HEK293 (cell line): ENCODE results near the gene NOL9.

Experiments used
- CTCF ChIA-PET: fragments of 350-600 bp; formaldehyde crosslinking; extraction: SDS; loops from one replicate; lab custom pipeline; 2021; ENCODE audit warnings: antibody characterized with exemption; lab: Yijun Ruan, JAX
- POLR2A ChIA-PET: fragments of 300-600 bp; formaldehyde crosslinking; extraction: SDS; loops from one replicate; lab custom pipeline; 2020; ENCODE audit warnings: antibody characterized with exemption, inconsistent platforms; lab: Yijun Ruan, JAX
- H3K27ac ChIP-seq: fragments of 200-500 bp; sonication (Bioruptor generic); 2 replicates; pipeline ENCODE4 v1.5.1; 2014; ENCODE audit warnings: low read depth, low read length, control low read depth, inconsistent platforms; ENCODE audit errors: extremely low read depth
- H3K36me3 ChIP-seq, 2 experiments: fragments of 200-500 bp in 1 of 2; sonication (Bioruptor generic) in 1 of 2; 1 replicate in 1 of 2; 2 replicates in 1 of 2; pipeline ENCODE4 v1.5.1; 2014 to 2017; ENCODE audit warnings: inconsistent platforms in 2 of 2, low read length in 2 of 2; ENCODE audit not compliant: control insufficient read depth in 2 of 2, insufficient read depth in 1 of 2
- H3K4me1 ChIP-seq: fragments of 200-500 bp; sonication (Bioruptor generic); 2 replicates; pipeline ENCODE4 v1.5.1; 2014; ENCODE audit warnings: mild to moderate bottlenecking, low read length, inconsistent platforms; ENCODE audit not compliant: control insufficient read depth, insufficient read depth
- H3K4me3 ChIP-seq: 2 replicates; pipeline ENCODE4 v1.5.1; 2011; ENCODE audit warnings: low read depth, mild to moderate bottlenecking, control low read depth, low read length, moderate library complexity
- H3K9me3 ChIP-seq: fragments of 200-500 bp; sonication (Bioruptor generic); 2 replicates; pipeline ENCODE4 v1.5.1; 2014; ENCODE audit warnings: low read depth, low read length, inconsistent platforms; ENCODE audit not compliant: control insufficient read depth, insufficient read depth
- INSM2 ChIP-seq: fragments of 450-650 bp; formaldehyde crosslinking; IDR thresholded peaks from 2 replicates; pipeline ENCODE4 v1.5.1; 2016; ENCODE audit warnings: missing biosample characterization, missing genetic modification characterization
- KLF7 ChIP-seq: fragments of 450-650 bp; formaldehyde crosslinking; IDR thresholded peaks from 2 replicates; pipeline ENCODE4 v1.5.1; 2016; ENCODE audit warnings: missing biosample characterization, missing genetic modification characterization, borderline replicate concordance
- MEIS1 ChIP-seq: sonication (generic); formaldehyde crosslinking; IDR thresholded peaks from 2 replicates; pipeline ENCODE4 v1.8.1; 2022; ENCODE audit warnings: missing genetic modification reagents, mild to moderate bottlenecking, borderline replicate concordance
- PATZ1 ChIP-seq: fragments of 450-650 bp; formaldehyde crosslinking; IDR thresholded peaks from 2 replicates; pipeline ENCODE4 v1.5.1; 2016; ENCODE audit warnings: missing biosample characterization, missing genetic modification characterization
- SCRT2 ChIP-seq: fragments of 450-650 bp; formaldehyde crosslinking; IDR thresholded peaks from 2 replicates; pipeline ENCODE4 v1.5.1; 2016; ENCODE audit warnings: missing biosample characterization, missing genetic modification characterization
- YY2 ChIP-seq: fragments of 450-650 bp; formaldehyde crosslinking; IDR thresholded peaks from 2 replicates; pipeline ENCODE4 v1.5.1; 2016; ENCODE audit warnings: missing biosample characterization, missing genetic modification characterization
- ZEB2 ChIP-seq: fragments of 450-650 bp; formaldehyde crosslinking; IDR thresholded peaks from 2 replicates; pipeline ENCODE4 v1.5.1; 2016; ENCODE audit warnings: missing biosample characterization, missing genetic modification characterization
- ZFHX2 ChIP-seq: fragments of 450-650 bp; formaldehyde crosslinking; conservative IDR thresholded peaks from 2 replicates; pipeline ENCODE4 v1.5.1; 2016; ENCODE audit warnings: missing biosample characterization, missing genetic modification characterization
- ZNF10 ChIP-seq: fragments of 450-650 bp; formaldehyde crosslinking; IDR thresholded peaks from 2 replicates; pipeline ENCODE4 v1.5.1; 2017; ENCODE audit warnings: missing biosample characterization, missing genetic modification characterization
- ZNF169 ChIP-seq: fragments of 450-650 bp; formaldehyde crosslinking; IDR thresholded peaks from 2 replicates; pipeline ENCODE4 v1.5.1; 2016; ENCODE audit warnings: missing biosample characterization, missing genetic modification characterization
- ZNF202 ChIP-seq: fragments of 450-650 bp; formaldehyde crosslinking; IDR thresholded peaks from 2 replicates; pipeline ENCODE4 v1.5.1; 2016; ENCODE audit warnings: missing biosample characterization, missing genetic modification characterization, borderline replicate concordance
- ZNF341 ChIP-seq: fragments of 450-650 bp; formaldehyde crosslinking; IDR thresholded peaks from 2 replicates; pipeline ENCODE4; 2016; ENCODE audit warnings: low read depth, missing biosample characterization, missing genetic modification characterization
- ZNF404 ChIP-seq: fragments of 450-650 bp; formaldehyde crosslinking; IDR thresholded peaks from 2 replicates; pipeline ENCODE4 v1.5.1; 2017; ENCODE audit warnings: missing biosample characterization, missing genetic modification characterization
- ZNF423 ChIP-seq: fragments of 450-650 bp; formaldehyde crosslinking; IDR thresholded peaks from 2 replicates; pipeline ENCODE4 v1.5.1; 2016; ENCODE audit warnings: missing biosample characterization, missing genetic modification characterization
- ZNF501 ChIP-seq: fragments of 450-650 bp; formaldehyde crosslinking; IDR thresholded peaks from 2 replicates; pipeline ENCODE4 v1.5.1; 2016; ENCODE audit warnings: missing biosample characterization, missing genetic modification characterization
- ZNF521 ChIP-seq: fragments of 450-650 bp; formaldehyde crosslinking; IDR thresholded peaks from 2 replicates; pipeline ENCODE4 v1.5.1; 2017; ENCODE audit warnings: missing biosample characterization, mild to moderate bottlenecking, missing genetic modification characterization
- ZNF530 ChIP-seq: fragments of 450-650 bp; formaldehyde crosslinking; IDR thresholded peaks from 2 replicates; pipeline ENCODE4 v1.5.1; 2016; ENCODE audit warnings: low read depth, missing biosample characterization, missing genetic modification characterization
- ZNF600 ChIP-seq: fragments of 450-650 bp; formaldehyde crosslinking; IDR thresholded peaks from 2 replicates; pipeline ENCODE4 v1.5.1; 2016; ENCODE audit warnings: missing biosample characterization, missing genetic modification characterization
- ZNF621 ChIP-seq: fragments of 450-650 bp; formaldehyde crosslinking; IDR thresholded peaks from 2 replicates; pipeline ENCODE4 v1.5.1; 2017; ENCODE audit warnings: missing biosample characterization, missing genetic modification characterization
- ZNF626 ChIP-seq: fragments of 450-650 bp; sonication (Bioruptor Pico); formaldehyde crosslinking; IDR thresholded peaks from 2 replicates; pipeline ENCODE4 v1.5.1; 2018; ENCODE audit warnings: missing biosample characterization, missing genetic modification characterization, inconsistent platforms
- ZNF791 ChIP-seq: fragments of 450-650 bp; formaldehyde crosslinking; IDR thresholded peaks from 2 replicates; pipeline ENCODE4 v1.5.1; 2016; ENCODE audit warnings: missing biosample characterization, missing genetic modification characterization
- ZNF837 ChIP-seq: fragments of 450-650 bp; formaldehyde crosslinking; IDR thresholded peaks from 2 replicates; pipeline ENCODE4 v1.5.1; 2016; ENCODE audit warnings: missing biosample characterization, missing genetic modification characterization
- TF ChIP-seq, protein P1 (sequence below): fragments of 450-650 bp; formaldehyde crosslinking; IDR thresholded peaks from 2 replicates; pipeline ENCODE4 v1.5.1; 2017; ENCODE audit warnings: missing biosample characterization, missing genetic modification characterization
- TF ChIP-seq, protein P2 (sequence below): fragments of 450-650 bp; formaldehyde crosslinking; IDR thresholded peaks from 2 replicates; pipeline ENCODE4 v1.5.1; 2016; ENCODE audit warnings: missing biosample characterization, missing genetic modification characterization
- TF ChIP-seq, protein P3 (sequence below): fragments of 450-650 bp; formaldehyde crosslinking; IDR thresholded peaks from 2 replicates; pipeline ENCODE4 v1.5.1; 2017; ENCODE audit warnings: missing biosample characterization, missing genetic modification characterization
- TF ChIP-seq, protein P4 (sequence below): fragments of 450-650 bp; formaldehyde crosslinking; IDR thresholded peaks from 2 replicates; pipeline ENCODE4 v1.5.1; 2016; ENCODE audit warnings: missing biosample characterization, missing genetic modification characterization

The NOL9 gene

GRCh38 chr1:6601923-6602668, 47.8 kb upstream of the NOL9 start (continued):
- TF ChIP-seq ZNF530 (tag by site-specific recombination) (no peak), ZNF169 (tag by site-specific recombination) (peak; percentile 24; the same call in 1 of the 2 replicates), INSM2 (tag by site-specific recombination) (peak; percentile 32; the same call in 1 of the 2 replicates), ZEB2 (peak; percentile 33; the same call in 1 of the 2 replicates), ZNF521 (tag by site-specific recombination) (no peak), PATZ1 (tag by site-specific recombination) (0 out of 2 replicates have a peak, but pooled peaks have one; percentile 11), ZNF501 (tag by site-specific recombination) (peak; percentile 79), ZNF404 (no peak), SCRT2 (tag by site-specific recombination) (peak; percentile 69), YY2 (tag by site-specific recombination) (peak; percentile 49; the same call in 1 of the 2 replicates), ZNF341 (tag by site-specific recombination) (0 out of 2 replicates have a peak, but pooled peaks have one; percentile 12), ZNF10 (tag by site-specific recombination) (peak; percentile 60; the same call in 1 of the 2 replicates), ZNF423 (no peak)
- TF ChIP-seq, protein P1, sequence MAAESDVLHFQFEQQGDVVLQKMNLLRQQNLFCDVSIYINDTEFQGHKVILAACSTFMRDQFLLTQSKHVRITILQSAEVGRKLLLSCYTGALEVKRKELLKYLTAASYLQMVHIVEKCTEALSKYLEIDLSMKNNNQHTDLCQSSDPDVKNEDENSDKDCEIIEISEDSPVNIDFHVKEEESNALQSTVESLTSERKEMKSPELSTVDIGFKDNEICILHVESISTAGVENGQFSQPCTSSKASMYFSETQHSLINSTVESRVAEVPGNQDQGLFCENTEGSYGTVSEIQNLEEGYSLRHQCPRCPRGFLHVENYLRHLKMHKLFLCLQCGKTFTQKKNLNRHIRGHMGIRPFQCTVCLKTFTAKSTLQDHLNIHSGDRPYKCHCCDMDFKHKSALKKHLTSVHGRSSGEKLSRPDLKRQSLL (tag by site-specific recombination), result no peak

DNA sequence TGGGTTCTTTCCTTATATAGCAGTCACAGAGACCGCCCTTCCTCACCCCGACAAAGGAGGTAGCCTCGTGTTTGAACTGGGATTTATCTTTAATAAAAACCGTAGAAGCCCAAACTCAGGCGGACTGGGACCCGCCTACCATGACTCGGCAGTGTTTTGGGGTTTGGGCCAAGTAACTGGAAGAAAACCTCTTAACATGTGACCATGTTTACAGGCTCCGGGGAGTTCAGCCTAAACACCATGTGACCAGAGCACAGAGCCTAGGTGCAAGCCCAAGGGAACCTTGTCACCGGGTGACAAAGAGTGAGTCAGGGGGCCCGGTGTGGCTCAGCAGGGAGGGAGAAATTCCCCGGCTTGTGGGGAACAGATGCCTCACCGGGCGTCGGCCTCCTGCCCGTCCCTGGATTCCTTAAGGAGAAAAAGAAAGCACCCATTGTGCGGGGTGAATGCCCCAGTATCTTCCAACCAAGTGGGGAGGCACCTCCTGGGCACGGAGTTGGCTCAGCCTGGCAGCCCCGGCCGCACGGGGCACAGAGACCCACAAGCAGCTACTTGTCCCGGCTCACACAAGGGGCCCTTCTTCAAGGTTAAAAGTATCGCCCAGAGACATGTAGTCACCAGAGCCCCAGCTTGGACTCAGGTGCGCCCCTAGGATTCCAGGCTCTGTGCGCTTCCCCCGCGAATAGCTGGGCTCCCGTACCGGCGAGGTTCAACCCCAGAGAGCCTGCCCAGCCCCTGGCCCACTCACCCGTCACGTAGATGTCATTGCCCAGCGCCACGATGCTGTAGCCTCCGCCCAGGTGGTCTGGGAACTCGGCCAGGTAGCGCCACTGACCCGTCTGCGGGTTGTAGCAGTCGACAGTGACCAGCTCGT, 47.0 kb upstream of the NOL9 start:
- Histone ChIP-seq H3K9me3 (no peaks in the 10 kb centered on the region), H3K4me1 (no peaks in the 10 kb centered on the region), H3K27ac (peak overlapping the region; percentile 82; the same call in 1 of the 2 replicates), H3K36me3 (peaks cover 0 to 40% of the 10 kb centered on the region in 2 experiments; a peak in 2 of 3 replicates), H3K4me3 (peak overlapping the region; percentile 58)
- ChIA-PET CTCF (interaction anchor here (1.4 to 1.6 kb wide), 2 partner anchors 46 kb away, joined by 3 to 4 read pairs; partner anchors contain the start of gene TAS1R1), POLR2A (interaction anchor here (0.6 to 3.5 kb wide), 18 partner anchors 7 to 188 kb away, joined by 3 to 25 read pairs (median 4); partner anchors contain the start of genes NOL9, PHF13, TAS1R1 and THAP3)
- no peak for TF ChIP-seq ZNF202 (tag by site-specific recombination)
- TF ChIP-seq MEIS1 (CRISPR knock-in tag), result no peak
- no peak for TF ChIP-seq ZNF626
- no peak for TF ChIP-seq ZNF621 (tag by site-specific recombination)
- TF ChIP-seq, protein P2, sequence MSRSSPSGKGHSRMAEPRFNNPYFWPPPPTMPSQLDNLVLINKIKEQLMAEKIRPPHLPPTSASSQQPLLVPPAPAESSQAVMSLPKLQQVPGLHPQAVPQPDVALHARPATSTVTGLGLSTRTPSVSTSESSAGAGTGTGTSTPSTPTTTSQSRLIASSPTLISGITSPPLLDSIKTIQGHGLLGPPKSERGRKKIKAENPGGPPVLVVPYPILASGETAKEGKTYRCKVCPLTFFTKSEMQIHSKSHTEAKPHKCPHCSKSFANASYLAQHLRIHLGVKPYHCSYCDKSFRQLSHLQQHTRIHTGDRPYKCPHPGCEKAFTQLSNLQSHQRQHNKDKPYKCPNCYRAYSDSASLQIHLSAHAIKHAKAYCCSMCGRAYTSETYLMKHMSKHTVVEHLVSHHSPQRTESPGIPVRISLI (tag by site-specific recombination), result no peak
- no peak for TF ChIP-seq ZNF600 (tag by site-specific recombination)
- TF ChIP-seq, protein P3, sequence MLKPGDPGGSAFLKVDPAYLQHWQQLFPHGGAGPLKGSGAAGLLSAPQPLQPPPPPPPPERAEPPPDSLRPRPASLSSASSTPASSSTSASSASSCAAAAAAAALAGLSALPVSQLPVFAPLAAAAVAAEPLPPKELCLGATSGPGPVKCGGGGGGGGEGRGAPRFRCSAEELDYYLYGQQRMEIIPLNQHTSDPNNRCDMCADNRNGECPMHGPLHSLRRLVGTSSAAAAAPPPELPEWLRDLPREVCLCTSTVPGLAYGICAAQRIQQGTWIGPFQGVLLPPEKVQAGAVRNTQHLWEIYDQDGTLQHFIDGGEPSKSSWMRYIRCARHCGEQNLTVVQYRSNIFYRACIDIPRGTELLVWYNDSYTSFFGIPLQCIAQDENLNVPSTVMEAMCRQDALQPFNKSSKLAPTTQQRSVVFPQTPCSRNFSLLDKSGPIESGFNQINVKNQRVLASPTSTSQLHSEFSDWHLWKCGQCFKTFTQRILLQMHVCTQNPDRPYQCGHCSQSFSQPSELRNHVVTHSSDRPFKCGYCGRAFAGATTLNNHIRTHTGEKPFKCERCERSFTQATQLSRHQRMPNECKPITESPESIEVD (tag by site-specific recombination), result no peak
- no peak for TF ChIP-seq ZNF791 (tag by site-specific recombination)
- no peak for TF ChIP-seq KLF7 (tag by site-specific recombination)
- TF ChIP-seq, protein P4, sequence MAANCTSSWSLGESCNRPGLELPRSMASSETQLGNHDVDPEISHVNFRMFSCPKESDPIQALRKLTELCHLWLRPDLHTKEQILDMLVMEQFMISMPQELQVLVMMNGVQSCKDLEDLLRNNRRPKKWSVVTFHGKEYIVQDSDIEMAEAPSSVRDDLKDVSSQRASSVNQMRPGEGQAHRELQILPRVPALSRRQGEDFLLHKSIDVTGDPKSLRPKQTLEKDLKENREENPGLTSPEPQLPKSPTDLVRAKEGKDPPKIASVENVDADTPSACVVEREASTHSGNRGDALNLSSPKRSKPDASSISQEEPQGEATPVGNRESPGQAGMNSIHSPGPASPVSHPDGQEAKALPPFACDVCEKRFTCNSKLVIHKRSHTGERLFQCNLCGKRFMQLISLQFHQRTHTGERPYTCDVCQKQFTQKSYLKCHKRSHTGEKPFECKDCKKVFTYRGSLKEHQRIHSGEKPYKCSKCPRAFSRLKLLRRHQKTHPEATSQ (tag by site-specific recombination), result no peak
- no peak for TF ChIP-seq ZNF837 (tag by site-specific recombination)
- no peak; the same call in 1 of the 2 replicates for TF ChIP-seq ZFHX2 (tag by site-specific recombination)
